Upper lobe of right lung (tissue), 1 donor: ENCODE measurements around the gene DDX51. TPM values are rescaled to one million over a fixed set of nuclear protein-coding genes. Genes with fewer than 3 reads are reported as not detected.

Experiments
- ATAC-seq: fragments of 200-7000 bp; cut with Tn5 transposase; one replicate; pipeline ENCODE4 v1.9.1; 2020; ENCODE audit warnings: mild to moderate bottlenecking, moderate library complexity
- DNase-seq: peaks from one replicate; pipeline ENCODE4 v3.0.0-alpha.2; 2020
- H3K27ac ChIP-seq: fragments of 200-600 bp; one replicate; pipeline ENCODE4 v1.8.0; 2022
- H3K27me3 ChIP-seq: fragments of 200-600 bp; one replicate; pipeline ENCODE4 v1.8.0; 2022; ENCODE audit warnings: mild to moderate bottlenecking
- H3K36me3 ChIP-seq: fragments of 200-600 bp; one replicate; pipeline ENCODE4 v1.8.0; 2022
- H3K4me1 ChIP-seq: fragments of 200-600 bp; one replicate; pipeline ENCODE4 v1.8.0; 2022
- H3K4me3 ChIP-seq: fragments of 200-600 bp; one replicate; pipeline ENCODE4 v1.8.0; 2022; ENCODE audit warnings: mild to moderate bottlenecking
- H3K9me3 ChIP-seq: fragments of 200-600 bp; one replicate; pipeline ENCODE4 v1.8.0; 2022
- intact Hi-C: fragments of 100-400 bp; cut with DNase I; formaldehyde crosslinking; loops from one replicate; pipeline ENCODE4 v1.11.0; 2022
- total RNA-seq: library from RNA; stranded (reverse); fragmentation: NEBNext Ultra II Directional; extraction: Animal tissue kit (Norgen Biotek cat#: 25700); gene quantifications from one replicate; pipeline ENCODE4 v1.2.1, GENCODE V29; 2021
- TF ChIP-seq, protein P1 (sequence below): fragments of 200-600 bp; IDR thresholded peaks from one replicate; pipeline ENCODE4 v1.8.0; 2022; ENCODE audit warnings: antibody characterized with exemption
- donor health status: DM: no; HTN: yes; CAD: no; lungs with severe emphysema.

The DDX51 gene
- total RNA-seq, 1 donor from 2014 or later: 16.2 TPM

DNA sequence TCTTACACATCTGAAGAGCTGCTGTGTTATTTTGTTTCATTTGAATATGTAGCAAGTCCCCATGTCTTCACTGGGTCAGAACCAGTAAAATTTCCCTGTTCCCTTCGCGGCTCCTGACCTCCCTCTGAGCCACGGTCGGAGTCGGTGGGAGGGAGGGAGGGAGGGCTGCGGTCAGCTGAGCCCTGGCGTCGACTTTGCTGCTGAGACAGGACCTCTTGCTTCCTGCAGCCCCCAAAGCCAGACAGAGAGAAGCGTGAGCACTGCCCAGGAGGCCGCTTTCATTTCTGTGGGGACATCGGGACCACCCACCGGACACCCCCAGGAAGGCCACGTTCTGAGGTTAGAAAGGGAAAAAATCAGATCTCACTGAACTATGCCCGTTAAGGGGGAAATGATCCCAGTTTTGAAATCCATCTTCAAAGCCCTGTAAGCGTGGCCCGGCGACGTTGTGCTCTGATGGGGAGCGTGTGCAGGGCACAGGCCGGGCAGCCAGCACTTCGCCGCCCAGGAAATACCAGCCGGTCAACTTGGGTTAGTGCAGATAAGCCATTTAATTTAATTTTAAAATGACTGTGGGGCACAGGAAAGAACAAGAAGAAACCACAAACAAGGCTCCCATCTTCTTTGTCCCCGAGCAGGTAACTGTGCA, 42.2 kb upstream of the DDX51 start:
- Histone ChIP-seq H3K27ac (no peak overlapping the region), H3K36me3 (no peaks in the 10 kb centered on the region), H3K4me3 (peak overlapping the region; percentile 30), H3K4me1 (peaks cover 5% of the 10 kb centered on the region), H3K9me3 (no peaks in the 10 kb centered on the region), H3K27me3 (no peaks in the 10 kb centered on the region)
- DNase-seq (no peak), ATAC-seq (no peak)
- intact Hi-C loops: no loop called here
- TF ChIP-seq, protein P1, sequence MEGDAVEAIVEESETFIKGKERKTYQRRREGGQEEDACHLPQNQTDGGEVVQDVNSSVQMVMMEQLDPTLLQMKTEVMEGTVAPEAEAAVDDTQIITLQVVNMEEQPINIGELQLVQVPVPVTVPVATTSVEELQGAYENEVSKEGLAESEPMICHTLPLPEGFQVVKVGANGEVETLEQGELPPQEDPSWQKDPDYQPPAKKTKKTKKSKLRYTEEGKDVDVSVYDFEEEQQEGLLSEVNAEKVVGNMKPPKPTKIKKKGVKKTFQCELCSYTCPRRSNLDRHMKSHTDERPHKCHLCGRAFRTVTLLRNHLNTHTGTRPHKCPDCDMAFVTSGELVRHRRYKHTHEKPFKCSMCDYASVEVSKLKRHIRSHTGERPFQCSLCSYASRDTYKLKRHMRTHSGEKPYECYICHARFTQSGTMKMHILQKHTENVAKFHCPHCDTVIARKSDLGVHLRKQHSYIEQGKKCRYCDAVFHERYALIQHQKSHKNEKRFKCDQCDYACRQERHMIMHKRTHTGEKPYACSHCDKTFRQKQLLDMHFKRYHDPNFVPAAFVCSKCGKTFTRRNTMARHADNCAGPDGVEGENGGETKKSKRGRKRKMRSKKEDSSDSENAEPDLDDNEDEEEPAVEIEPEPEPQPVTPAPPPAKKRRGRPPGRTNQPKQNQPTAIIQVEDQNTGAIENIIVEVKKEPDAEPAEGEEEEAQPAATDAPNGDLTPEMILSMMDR: no peak

DNA sequence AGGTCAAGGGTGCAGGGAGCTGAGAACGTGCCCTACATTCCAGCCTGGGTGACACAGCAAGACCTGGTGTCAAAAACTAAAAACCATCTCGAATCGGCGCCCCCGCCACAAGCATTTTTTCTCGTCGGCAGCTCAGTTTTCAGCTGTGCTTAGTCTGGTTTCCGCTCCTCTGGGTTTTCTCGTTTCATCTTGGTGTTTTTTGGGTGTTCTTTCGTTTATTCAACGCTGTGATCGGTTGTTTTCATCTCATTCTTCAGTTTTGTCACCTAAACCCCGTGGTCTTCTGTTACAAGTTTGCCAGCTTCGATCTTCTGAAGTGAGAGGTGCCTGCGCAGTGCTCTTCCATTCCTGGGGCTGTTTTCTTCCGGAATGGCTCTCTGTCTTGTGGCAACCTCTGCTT, 41.6 kb upstream of the DDX51 start:
- H3K4me3 ChIP-seq: peak overlapping the region; percentile 30
- no peak for ATAC-seq
- H3K9me3 ChIP-seq: no peaks in the 10 kb centered on the region
- H3K4me1 ChIP-seq: peaks cover 5% of the 10 kb centered on the region
- TF ChIP-seq, protein P1: no peak
- H3K27ac ChIP-seq: no peak overlapping the region
- intact Hi-C loops: no loop called here
- H3K36me3 ChIP-seq: no peaks in the 10 kb centered on the region
- H3K27me3 ChIP-seq: no peaks in the 10 kb centered on the region
- no peak for DNase-seq

DNA sequence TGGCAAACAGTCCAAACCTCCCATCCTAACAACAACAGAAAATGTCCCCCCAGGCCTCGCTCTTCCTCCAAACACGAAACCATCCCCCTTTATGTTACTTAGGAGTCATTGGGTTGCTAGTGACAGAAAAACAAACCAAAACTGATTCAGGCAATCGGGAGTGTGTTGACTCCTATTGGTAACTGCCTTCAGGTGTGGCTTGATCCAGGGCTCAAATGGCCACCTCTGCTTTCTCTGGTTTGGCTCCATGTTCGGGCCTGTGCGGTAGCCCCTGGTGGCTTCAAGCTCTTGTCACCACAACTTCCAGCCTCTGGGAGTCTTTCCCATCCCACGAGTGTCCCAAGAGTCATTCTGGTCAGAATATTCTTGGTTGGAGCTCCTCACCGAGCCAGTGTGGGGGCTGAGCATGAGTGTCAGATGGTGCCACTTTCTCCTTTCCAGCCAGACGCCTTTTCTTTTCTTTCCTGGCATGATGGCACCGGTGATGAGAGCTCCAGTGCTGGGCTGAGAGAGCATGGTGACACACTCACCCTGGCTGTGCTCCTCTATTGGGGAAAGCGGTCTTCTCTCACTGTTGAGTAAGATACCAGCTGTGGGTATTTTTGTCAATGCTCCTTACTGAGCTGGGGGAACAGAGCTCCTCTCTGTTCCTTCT, 38.7 kb upstream of the DDX51 start:
- Histone ChIP-seq H3K27me3 (no peaks in the 10 kb centered on the region), H3K4me1 (no peaks in the 10 kb centered on the region), H3K36me3 (no peaks in the 10 kb centered on the region), H3K9me3 (no peaks in the 10 kb centered on the region), H3K4me3 (no peak overlapping the region), H3K27ac (no peak overlapping the region)
- intact Hi-C loops: no loop called here
- no peak for DNase-seq
- no peak for ATAC-seq
- TF ChIP-seq, protein P1: no peak

DNA sequence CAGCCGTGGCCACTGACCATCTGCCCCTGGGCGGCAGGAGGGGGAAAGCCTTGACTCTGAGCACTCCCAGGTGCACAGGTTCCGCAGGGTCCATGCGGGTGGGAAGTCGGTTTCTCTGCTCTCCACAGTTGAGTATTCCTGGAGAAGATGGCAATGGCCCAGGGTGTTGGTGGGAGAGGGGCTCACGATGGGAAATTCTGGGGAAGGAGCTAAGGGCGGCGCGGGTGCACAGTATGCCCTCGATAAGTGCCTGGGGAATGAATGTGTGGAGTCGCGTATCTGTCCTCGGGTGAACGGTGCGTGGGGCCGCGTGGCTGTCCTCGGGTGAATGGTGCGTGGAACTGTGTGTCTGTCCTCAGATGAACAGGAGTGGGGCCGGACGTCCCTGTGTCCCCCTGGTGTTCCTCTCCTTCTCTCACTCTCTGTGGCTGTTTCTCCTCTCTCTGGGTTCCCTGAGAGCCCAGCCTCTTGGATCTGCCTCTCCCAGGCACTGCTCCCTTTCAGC, 38.1 kb upstream of the DDX51 start:
- ATAC-seq: no peak
- Histone ChIP-seq H3K27ac (no peak overlapping the region), H3K9me3 (no peaks in the 10 kb centered on the region), H3K36me3 (no peaks in the 10 kb centered on the region), H3K27me3 (peaks cover 2% of the 10 kb centered on the region), H3K4me3 (no peak overlapping the region), H3K4me1 (no peaks in the 10 kb centered on the region)
- intact Hi-C loops: no loop called here
- DNase-seq: no peak
- TF ChIP-seq, protein P1: no peak

DNA sequence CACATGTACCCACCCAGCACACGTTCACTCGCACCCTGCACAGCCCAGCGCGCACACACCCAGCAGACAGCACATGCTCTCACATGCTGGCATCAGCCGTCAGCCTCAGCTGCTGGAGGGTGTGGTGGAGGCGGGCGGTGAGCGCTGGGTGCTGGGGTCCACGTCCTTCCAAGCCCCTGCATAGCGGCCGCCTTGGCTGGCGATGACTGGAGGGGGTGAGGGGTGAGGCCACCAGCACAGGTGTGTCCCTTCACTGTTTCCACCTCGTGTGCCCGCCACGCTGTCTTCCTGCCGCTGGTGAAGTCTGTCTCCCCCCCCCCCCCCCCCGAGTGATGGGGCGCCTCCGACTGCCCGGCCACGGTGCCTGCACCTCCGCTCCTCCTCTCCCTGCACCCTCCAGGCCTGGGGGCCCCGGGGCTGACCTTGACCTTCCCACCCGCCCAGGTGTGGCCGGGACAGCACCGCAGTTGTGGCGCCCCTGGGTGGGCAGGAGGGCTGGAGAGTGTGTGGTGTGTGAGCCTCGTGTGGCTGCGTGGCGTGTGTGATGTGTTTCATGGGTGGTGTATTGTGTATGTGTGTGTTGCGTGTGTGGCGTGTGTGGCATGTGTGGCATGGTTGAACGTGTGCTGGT, 37.6 kb upstream of the DDX51 start:
- Histone ChIP-seq H3K27ac (no peak overlapping the region), H3K9me3 (no peaks in the 10 kb centered on the region), H3K4me1 (no peaks in the 10 kb centered on the region), H3K4me3 (no peak overlapping the region), H3K27me3 (peaks cover 8% of the 10 kb centered on the region), H3K36me3 (no peaks in the 10 kb centered on the region)
- intact Hi-C loops: no loop called here
- TF ChIP-seq, protein P1: no peak
- ATAC-seq (peak; percentile 13), DNase-seq (no peak)
